Astrocyte of the spinal cord (primary cell): ENCODE data around the gene DNTT.

ENCODE experiments used
- DNase-seq: peaks from one replicate; pipeline ENCODE4 v3.0.0; 2011; ENCODE audit warnings: low read depth, low spot score
- H3K4me3 ChIP-seq: 2 replicates; pipeline ENCODE4 v1.5.1; 2011; ENCODE audit warnings: low read depth, mild to moderate bottlenecking, low read length, moderate library complexity
- CTCF ChIP-seq: IDR thresholded peaks from 2 replicates; pipeline ENCODE4 v1.5.1; 2012; ENCODE audit warnings: low read depth, mild to moderate bottlenecking, low read length, inconsistent platforms
- in situ Hi-C: cut with HindIII; loops from 2 replicates; pipeline ENCODE4 v1.10.0; 2017; ENCODE audit warnings: low sequenced_read_pairs

DNTT gene

GRCh38 chr10:96283351-96283750 lies 20.9 kb upstream of the DNTT start:
- in situ Hi-C loops: no loop called here
- H3K4me3 ChIP-seq: no peak overlapping the region
- DNase-seq: no peak
- TF ChIP-seq CTCF: no peak

GRCh38 chr10:96283756-96284155 lies 20.5 kb upstream of the DNTT start:
- no peak overlapping the region for H3K4me3 ChIP-seq
- in situ Hi-C loops: no loop called here
- DNase-seq: no peak
- TF ChIP-seq CTCF: no peak

GRCh38 chr10:96285331-96285752 lies 18.9 kb upstream of the DNTT start:
- no peak for TF ChIP-seq CTCF
- in situ Hi-C loops: no loop called here
- no peak for DNase-seq
- no peak overlapping the region for H3K4me3 ChIP-seq

GRCh38 chr10:96287392-96288105 lies 16.7 kb upstream of the DNTT start:
- H3K4me3 ChIP-seq: no peak overlapping the region
- in situ Hi-C loops: no loop called here
- no peak for DNase-seq
- TF ChIP-seq CTCF: no peak

- no peak for TF ChIP-seq CTCF
- H3K4me3 ChIP-seq: no peak overlapping the region
- in situ Hi-C loops: no loop called here
- DNase-seq: no peak
Observed at GRCh38 chr10:96288151-96288621, 16.0 kb upstream of the DNTT start.

- DNase-seq: no peak
- TF ChIP-seq CTCF: no peak
- no peak overlapping the region for H3K4me3 ChIP-seq
- in situ Hi-C loops: no loop called here
Observed at GRCh38 chr10:96289218-96289910, 14.9 kb upstream of the DNTT start.
